GM06990 (cell line): ENCODE results near the gene TRNT1.

ENCODE experiments used
- DNase-seq: peaks from one replicate; pipeline ENCODE4 v3.0.0-alpha.2; 2011; ENCODE audit not compliant: insufficient read length; ENCODE audit errors: extremely low read depth
- H3K27me3 ChIP-seq: replicated peaks from 2 replicates; pipeline ENCODE4 v1.6.0; 2011; ENCODE audit warnings: low read length; ENCODE audit not compliant: control insufficient read depth, insufficient read depth
- H3K36me3 ChIP-seq: 2 replicates; pipeline ENCODE4 v1.5.1; 2011; ENCODE audit warnings: low read length; ENCODE audit not compliant: control insufficient read depth, insufficient read depth
- H3K4me3 ChIP-seq: replicated peaks from 2 replicates; pipeline ENCODE4 v1.5.1; 2011; ENCODE audit warnings: low read depth, mild to moderate bottlenecking, control low read depth, low read length
- TF ChIP-seq, protein P1 (sequence below): IDR thresholded peaks from 2 replicates; pipeline ENCODE4 v1.5.1; 2011; ENCODE audit warnings: low read length, control low read depth, mild to moderate bottlenecking, inconsistent platforms; ENCODE audit not compliant: insufficient read depth, poor library complexity, severe bottlenecking

Gene TRNT1

DNA sequence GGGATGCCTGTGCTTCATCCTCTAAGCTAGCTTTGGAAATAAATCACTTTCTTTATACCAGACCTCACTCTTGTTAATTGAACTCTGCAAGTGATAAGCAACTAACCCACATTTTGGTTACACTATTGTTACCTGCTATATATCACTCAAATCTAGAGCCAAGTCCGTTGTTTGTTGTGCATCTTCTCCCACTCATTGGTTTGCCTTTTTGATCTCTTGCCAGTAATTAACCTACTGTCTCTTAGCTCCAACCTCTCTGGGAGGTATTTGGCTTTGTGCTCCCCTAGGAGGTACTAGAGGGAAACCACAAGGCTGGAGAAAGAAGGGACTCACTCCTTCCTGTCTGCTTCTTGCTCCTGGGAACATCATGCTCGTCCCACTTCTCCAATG, 65.5 kb downstream of the TRNT1 start:
- H3K4me3 ChIP-seq: no peak overlapping the region
- DNase-seq: no peak
- TF ChIP-seq, protein P1, sequence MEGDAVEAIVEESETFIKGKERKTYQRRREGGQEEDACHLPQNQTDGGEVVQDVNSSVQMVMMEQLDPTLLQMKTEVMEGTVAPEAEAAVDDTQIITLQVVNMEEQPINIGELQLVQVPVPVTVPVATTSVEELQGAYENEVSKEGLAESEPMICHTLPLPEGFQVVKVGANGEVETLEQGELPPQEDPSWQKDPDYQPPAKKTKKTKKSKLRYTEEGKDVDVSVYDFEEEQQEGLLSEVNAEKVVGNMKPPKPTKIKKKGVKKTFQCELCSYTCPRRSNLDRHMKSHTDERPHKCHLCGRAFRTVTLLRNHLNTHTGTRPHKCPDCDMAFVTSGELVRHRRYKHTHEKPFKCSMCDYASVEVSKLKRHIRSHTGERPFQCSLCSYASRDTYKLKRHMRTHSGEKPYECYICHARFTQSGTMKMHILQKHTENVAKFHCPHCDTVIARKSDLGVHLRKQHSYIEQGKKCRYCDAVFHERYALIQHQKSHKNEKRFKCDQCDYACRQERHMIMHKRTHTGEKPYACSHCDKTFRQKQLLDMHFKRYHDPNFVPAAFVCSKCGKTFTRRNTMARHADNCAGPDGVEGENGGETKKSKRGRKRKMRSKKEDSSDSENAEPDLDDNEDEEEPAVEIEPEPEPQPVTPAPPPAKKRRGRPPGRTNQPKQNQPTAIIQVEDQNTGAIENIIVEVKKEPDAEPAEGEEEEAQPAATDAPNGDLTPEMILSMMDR: no peak
- no peaks in the 10 kb centered on the region for H3K36me3 ChIP-seq
- H3K27me3 ChIP-seq: no peaks in the 10 kb centered on the region

DNA sequence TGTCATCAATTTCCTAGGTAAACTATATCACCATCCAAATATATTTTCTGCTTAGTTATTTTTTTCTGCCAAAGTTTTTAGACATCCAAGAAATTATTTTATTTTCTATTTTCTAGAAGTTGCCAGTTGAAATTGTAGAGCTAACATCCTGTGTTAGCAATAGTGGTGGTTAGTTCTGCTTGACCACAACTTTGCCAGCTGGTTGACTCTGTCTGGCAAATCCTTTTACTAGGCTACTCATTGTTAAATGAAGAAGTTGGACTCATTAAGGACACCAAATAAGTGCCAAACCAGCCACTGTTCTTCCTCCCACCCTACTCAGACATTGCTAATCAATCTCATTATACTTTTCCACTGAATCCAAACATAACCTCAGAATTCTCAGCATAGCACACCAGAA, 68.1 kb downstream of the TRNT1 start:
- no peak for DNase-seq
- no peaks in the 10 kb centered on the region for H3K36me3 ChIP-seq
- TF ChIP-seq, protein P1: no peak
- no peaks in the 10 kb centered on the region for H3K27me3 ChIP-seq
- no peak overlapping the region for H3K4me3 ChIP-seq

DNA sequence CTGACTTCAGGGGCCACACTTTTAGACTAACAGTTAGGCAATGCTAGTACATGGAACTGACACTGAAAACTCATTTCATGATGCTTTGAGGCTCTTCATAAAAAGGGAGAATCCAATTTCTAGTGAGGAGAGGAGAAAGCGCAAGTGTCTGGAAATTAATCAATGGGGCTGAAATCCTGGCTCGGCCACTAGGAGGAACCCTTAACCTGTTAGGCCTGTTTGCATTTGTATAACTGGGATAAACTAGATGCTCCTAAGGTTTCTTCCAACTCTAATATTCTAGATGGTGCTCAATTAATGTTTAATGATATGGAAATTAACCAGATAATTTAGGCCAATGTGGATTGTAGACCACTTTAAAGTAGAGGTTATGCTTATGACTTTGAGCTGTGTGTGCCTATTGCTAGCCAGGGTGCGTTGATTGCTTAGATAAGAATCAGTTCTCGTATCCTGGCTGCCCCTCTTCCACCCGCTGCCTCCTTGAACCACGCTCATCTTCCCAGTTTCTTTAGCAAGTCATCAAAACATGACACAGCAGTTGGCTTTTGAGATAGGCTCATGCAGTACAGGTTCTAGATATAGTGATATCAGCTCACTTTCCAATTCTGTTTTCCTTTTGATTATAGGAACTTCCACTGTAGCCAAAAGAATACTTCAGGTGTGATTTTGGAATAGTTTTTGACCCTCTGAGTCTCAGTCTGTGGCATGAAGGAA, 69.6 kb downstream of the TRNT1 start:
- H3K27me3 ChIP-seq: no peaks in the 10 kb centered on the region
- H3K36me3 ChIP-seq: no peaks in the 10 kb centered on the region
- TF ChIP-seq, protein P1: peak; percentile 65
- no peak for DNase-seq
- no peak overlapping the region for H3K4me3 ChIP-seq
